Measurements from ENCODE around the gene ERBB2. TPM values are rescaled to one million over a fixed set of nuclear protein-coding genes. Genes with fewer than 3 reads are reported as not detected.

The ERBB2 gene
- total RNA-seq, 2 experiments from 2014 or later: 4.5 to 4.6 TPM

GRCh38 chr17:39751016-39751543 is 51.2 kb downstream of the ERBB2 start:
- CTCF ChIA-PET: interaction anchor here (0.9 to 1.0 kb wide), 2 partner anchors 98 to 129 kb away, joined by 3 read pairs; no protein-coding TSS in a partner anchor
- H3K27ac Mint-ChIP-seq: peak overlapping the region; percentile 5
- POLR2A ChIA-PET: no interaction called here
- no peak overlapping the region for H3K4me3 Mint-ChIP-seq
- H3K27me3 Mint-ChIP-seq: no peaks in the 10 kb centered on the region
- H3K4me1 Mint-ChIP-seq: peaks cover 27% of the 10 kb centered on the region
- no peak for DNase-seq
- no peaks in the 10 kb centered on the region for H3K36me3 Mint-ChIP-seq (ENCODE audit: low read depth)
- no peaks in the 10 kb centered on the region for H3K9me3 Mint-ChIP-seq

GRCh38 chr17:39751637-39752036 is 51.8 kb downstream of the ERBB2 start:
- POLR2A ChIA-PET: no interaction called here
- peaks cover 33% of the 10 kb centered on the region for H3K4me1 Mint-ChIP-seq
- no peaks in the 10 kb centered on the region for H3K9me3 Mint-ChIP-seq
- no peaks in the 10 kb centered on the region for H3K27me3 Mint-ChIP-seq
- no peak for DNase-seq
- H3K4me3 Mint-ChIP-seq: peak overlapping the region; percentile 75
- H3K36me3 Mint-ChIP-seq (ENCODE audit: low read depth): no peaks in the 10 kb centered on the region
- CTCF ChIA-PET: interaction anchor here (0.9 to 1.0 kb wide), 2 partner anchors 98 to 130 kb away, joined by 3 read pairs; no protein-coding TSS in a partner anchor
- no peak overlapping the region for H3K27ac Mint-ChIP-seq

DNA sequence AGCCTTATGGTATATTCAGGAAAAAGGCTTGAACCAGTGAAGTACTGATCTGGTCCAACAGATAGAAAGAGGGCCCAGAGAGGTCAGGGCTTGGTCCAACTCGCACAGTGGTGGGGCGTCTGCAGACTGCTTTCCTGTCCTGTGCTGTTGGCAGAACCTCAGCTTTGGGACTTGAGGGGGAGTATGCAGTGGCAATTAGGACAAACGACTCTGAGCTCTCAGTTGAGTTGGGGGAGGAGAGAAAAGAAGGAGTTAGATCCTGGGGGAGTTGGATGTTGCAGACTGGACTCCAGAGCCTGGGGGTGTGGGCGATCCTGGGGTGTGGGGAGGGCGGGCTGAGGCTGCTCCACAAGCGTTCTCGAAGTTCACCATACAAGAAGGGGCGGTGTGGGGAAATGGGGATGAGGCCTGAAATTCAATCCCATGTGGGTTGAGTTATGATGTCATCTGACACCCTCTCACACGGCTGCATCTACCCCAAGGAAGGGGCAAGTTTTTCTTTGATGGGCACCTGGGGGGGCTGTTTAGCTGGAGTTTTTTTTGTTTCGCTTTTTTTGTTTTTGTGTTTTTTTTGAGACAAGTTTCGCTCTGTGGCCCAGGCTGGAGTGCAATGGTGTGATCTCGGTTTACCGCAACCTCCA is 52.5 kb downstream of the ERBB2 start:
- H3K27me3 Mint-ChIP-seq: no peaks in the 10 kb centered on the region
- POLR2A ChIA-PET: interaction anchor here (0.6 to 1.1 kb wide), 2 partner anchors 67 to 69 kb away, joined by 3 to 6 read pairs; no protein-coding TSS in a partner anchor
- CTCF ChIA-PET: interaction anchor here (0.9 to 2.4 kb wide), 7 partner anchors 9 to 223 kb away, joined by 3 to 11 read pairs (median 5); partner anchors contain the start of gene MIEN1
- no peaks in the 10 kb centered on the region for H3K9me3 Mint-ChIP-seq
- no peaks in the 10 kb centered on the region for H3K36me3 Mint-ChIP-seq (ENCODE audit: low read depth)
- H3K27ac Mint-ChIP-seq: peak overlapping the region; percentile 93
- peaks cover 40% of the 10 kb centered on the region for H3K4me1 Mint-ChIP-seq
- H3K4me3 Mint-ChIP-seq: peak overlapping the region; percentile 75
- DNase-seq: no peak

- Mint-ChIP-seq H3K27me3 (no peaks in the 10 kb centered on the region), H3K36me3 (ENCODE audit: low read depth) (no peaks in the 10 kb centered on the region), H3K27ac (peak overlapping the region; percentile 93), H3K9me3 (no peaks in the 10 kb centered on the region), H3K4me3 (peak overlapping the region; percentile 75), H3K4me1 (peaks cover 53% of the 10 kb centered on the region)
- ChIA-PET CTCF (interaction anchor here (0.9 to 2.4 kb wide), 7 partner anchors 11 to 222 kb away, joined by 3 to 11 read pairs (median 5); partner anchors contain the start of gene MIEN1), POLR2A (interaction anchor here (1.1 kb wide), 1 partner anchor 66 kb away, joined by 3 read pairs; no protein-coding TSS in a partner anchor)
- peak; percentile 60 for DNase-seq
These were observed 53.8 kb downstream of the ERBB2 start for GRCh38 chr17:39753514-39754160.

GRCh38 chr17:39754161-39754957 is 54.5 kb downstream of the ERBB2 start:
- Mint-ChIP-seq H3K36me3 (ENCODE audit: low read depth) (peaks cover 6% of the 10 kb centered on the region), H3K27ac (peak overlapping the region; percentile 94), H3K4me1 (peaks cover 60% of the 10 kb centered on the region), H3K27me3 (no peaks in the 10 kb centered on the region), H3K4me3 (peak overlapping the region; percentile 75), H3K9me3 (no peaks in the 10 kb centered on the region)
- DNase-seq: peak; percentile 97
- POLR2A ChIA-PET: interaction anchor here (0.8 to 1.2 kb wide), 2 partner anchors 76 to 107 kb away, joined by 4 to 5 read pairs; no protein-coding TSS in a partner anchor
- CTCF ChIA-PET: interaction anchor here (1.0 to 2.6 kb wide), 9 partner anchors 11 to 133 kb away, joined by 3 to 17 read pairs (median 4); partner anchors contain the start of gene MIEN1

DNA sequence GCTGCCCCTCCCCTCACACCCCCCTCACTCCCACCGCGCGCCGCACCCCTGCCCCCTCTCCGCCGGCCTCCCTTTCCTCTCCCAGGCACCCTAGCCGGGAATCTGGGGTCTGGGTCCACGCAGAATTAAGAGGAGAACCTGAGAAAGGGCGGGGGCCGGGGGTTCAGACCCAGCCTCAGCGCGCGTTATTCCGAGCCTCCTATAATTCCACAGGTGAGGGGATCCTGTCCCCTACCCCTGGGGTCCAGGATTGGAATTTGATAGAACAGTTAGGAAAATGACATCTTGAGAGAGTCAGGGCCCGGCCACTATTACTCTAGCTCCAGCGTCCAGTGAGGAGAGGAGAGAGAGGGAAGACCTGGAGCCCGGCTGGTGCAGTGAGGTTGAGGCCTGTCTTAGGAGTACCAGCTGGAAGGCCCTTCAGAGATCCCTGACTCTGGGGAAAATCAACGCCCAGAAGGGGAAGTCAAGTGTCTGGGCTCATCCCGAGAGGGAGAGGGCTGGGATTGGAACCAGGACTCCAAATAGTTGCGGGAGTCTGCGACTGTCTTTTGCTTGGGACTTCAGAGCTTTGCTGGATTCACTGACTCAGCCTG is 55.2 kb downstream of the ERBB2 start:
- H3K27me3 Mint-ChIP-seq: no peaks in the 10 kb centered on the region
- peak overlapping the region; percentile 94 for H3K27ac Mint-ChIP-seq
- POLR2A ChIA-PET: interaction anchor here (0.8 to 1.2 kb wide), 2 partner anchors 77 to 106 kb away, joined by 4 to 5 read pairs; no protein-coding TSS in a partner anchor
- H3K9me3 Mint-ChIP-seq: no peaks in the 10 kb centered on the region
- H3K4me3 Mint-ChIP-seq: peak overlapping the region; percentile 55
- peaks cover 12% of the 10 kb centered on the region for H3K36me3 Mint-ChIP-seq (ENCODE audit: low read depth)
- DNase-seq: no peak
- peaks cover 65% of the 10 kb centered on the region for H3K4me1 Mint-ChIP-seq
- CTCF ChIA-PET: interaction anchor here (0.8 to 2.6 kb wide), 8 partner anchors 10 to 133 kb away, joined by 3 to 17 read pairs (median 4); partner anchors contain the start of gene MIEN1

GRCh38 chr17:39755554-39756379 is 55.9 kb downstream of the ERBB2 start:
- CTCF ChIA-PET: interaction anchor here (0.8 to 2.6 kb wide), 9 partner anchors 9 to 202 kb away, joined by 3 to 17 read pairs (median 4); partner anchors contain the start of gene MIEN1
- Mint-ChIP-seq H3K4me1 (peaks cover 68% of the 10 kb centered on the region), H3K27ac (peak overlapping the region; percentile 94), H3K9me3 (no peaks in the 10 kb centered on the region), H3K36me3 (ENCODE audit: low read depth) (peaks cover 12% of the 10 kb centered on the region), H3K27me3 (no peaks in the 10 kb centered on the region), H3K4me3 (peak overlapping the region; percentile 55)
- POLR2A ChIA-PET: interaction anchor here (0.8 to 1.2 kb wide), 2 partner anchors 78 to 105 kb away, joined by 4 to 5 read pairs; no protein-coding TSS in a partner anchor
- DNase-seq: peak; percentile 43

DNA sequence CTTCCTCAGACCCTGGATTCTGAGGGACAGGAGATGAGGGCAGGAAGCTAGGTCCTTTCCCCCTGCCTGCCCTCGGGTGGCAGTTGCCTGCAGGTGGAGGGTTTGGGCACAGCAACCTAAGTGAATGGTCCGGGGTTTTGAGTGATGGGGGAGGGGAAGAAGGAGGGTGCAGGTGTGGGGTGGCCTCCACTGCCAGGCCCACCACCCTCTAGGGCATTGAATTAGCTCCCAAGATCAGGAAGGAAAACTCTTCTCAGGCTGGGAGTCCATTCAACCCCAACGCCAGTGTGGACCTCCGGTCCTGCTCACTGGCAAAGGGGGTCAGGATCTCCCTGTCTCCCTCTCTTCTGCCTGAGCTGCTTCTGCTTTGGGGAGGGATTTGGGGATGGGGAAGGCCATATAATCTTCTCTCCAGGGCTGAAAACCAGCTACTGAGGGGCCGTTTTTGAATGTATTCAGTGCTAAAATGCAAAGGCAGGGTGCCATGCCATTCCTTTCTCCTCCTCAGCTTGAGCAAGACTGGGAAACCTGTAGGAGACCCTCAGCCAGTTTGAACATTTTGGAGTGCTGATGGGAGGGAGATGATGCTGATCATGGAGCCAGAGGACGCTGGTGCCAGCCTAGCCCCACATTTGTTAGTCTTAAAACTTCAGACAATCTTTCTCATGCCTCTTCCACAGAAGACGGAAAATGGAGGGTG is 56.7 kb downstream of the ERBB2 start:
- ChIA-PET CTCF (interaction anchor here (0.8 to 2.6 kb wide), 4 partner anchors 12 to 201 kb away, joined by 3 to 17 read pairs (median 10); partner anchors contain the start of gene MIEN1), POLR2A (interaction anchor here (0.6 kb wide), 1 partner anchor 146 kb away, joined by 4 read pairs; no protein-coding TSS in a partner anchor)
- Mint-ChIP-seq H3K4me1 (peaks cover 72% of the 10 kb centered on the region), H3K27ac (peak overlapping the region; percentile 94), H3K36me3 (ENCODE audit: low read depth) (peaks cover 16% of the 10 kb centered on the region), H3K9me3 (no peaks in the 10 kb centered on the region), H3K4me3 (no peak overlapping the region), H3K27me3 (no peaks in the 10 kb centered on the region)
- no peak for DNase-seq

DNA sequence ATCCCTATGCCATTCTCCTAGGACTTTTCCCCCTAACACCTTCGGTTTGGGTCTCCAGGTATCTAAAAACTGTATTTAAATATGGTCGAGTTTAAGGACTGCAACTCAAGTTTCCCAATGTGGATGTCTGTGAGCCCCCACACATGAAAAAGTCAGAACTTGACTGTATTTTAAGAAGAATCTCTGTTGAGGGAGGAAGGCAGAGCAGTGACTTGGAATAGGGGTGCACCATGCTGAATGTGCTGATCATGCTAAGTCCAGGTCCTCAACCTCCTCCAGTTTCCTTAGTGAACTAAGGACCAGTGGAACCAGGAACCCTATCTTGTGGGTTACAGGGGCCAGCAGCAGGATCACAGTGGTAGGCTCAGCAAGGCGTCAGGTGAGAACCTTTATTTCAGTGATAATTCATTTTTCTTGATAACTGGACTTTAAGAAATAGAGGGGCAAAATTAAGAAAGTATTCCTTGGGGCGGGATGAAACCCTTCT is 57.4 kb downstream of the ERBB2 start:
- no peak for DNase-seq
- no peaks in the 10 kb centered on the region for H3K27me3 Mint-ChIP-seq
- H3K27ac Mint-ChIP-seq: peak overlapping the region; percentile 74
- CTCF ChIA-PET: interaction anchor here (2.3 kb wide), 1 partner anchor 135 kb away, joined by 12 read pairs; no protein-coding TSS in a partner anchor
- POLR2A ChIA-PET: no interaction called here
- H3K36me3 Mint-ChIP-seq (ENCODE audit: low read depth): peaks cover 20% of the 10 kb centered on the region
- H3K9me3 Mint-ChIP-seq: no peaks in the 10 kb centered on the region
- H3K4me1 Mint-ChIP-seq: peaks cover 70% of the 10 kb centered on the region
- H3K4me3 Mint-ChIP-seq: no peak overlapping the region
